ENCODE data around the gene KNSTRN.

Gene KNSTRN

GRCh38 chr15:40439960-40440742, 57.6 kb downstream of the KNSTRN start:
- H3K36me3 ChIP-seq (ENCODE audit: control insufficient read depth, insufficient read depth, low read length, severe bottlenecking) = no peaks in the 10 kb centered on the region
- peak; percentile 64 for DNase-seq (ENCODE audit: low read depth)
- H3K4me3 ChIP-seq (ENCODE audit: low read length) = peak overlapping the region; percentile 86
- peaks cover 29% of the 10 kb centered on the region for H3K4me1 ChIP-seq (ENCODE audit: control insufficient read depth, insufficient read depth, low read length)
- peaks cover 29% of the 10 kb centered on the region for H3K27me3 ChIP-seq (replicated peaks; ENCODE audit: control insufficient read depth, insufficient read depth, low read length)
- no peaks in the 10 kb centered on the region for H3K9me3 ChIP-seq (ENCODE audit: control insufficient read depth, low read length)
- peak overlapping the region; percentile 84 for H3K9ac ChIP-seq (ENCODE audit: low read length)

GRCh38 chr15:40440743-40441564, 58.4 kb downstream of the KNSTRN start, which contains the start of gene BAHD1:
TSS of gene BAHD1 (plus strand) at chr15:40440953. CDS start at chr15:40458465, 17,512 bp downstream.
- DNase-seq (ENCODE audit: low read depth) = peak; percentile 98
- Histone ChIP-seq H3K27me3 (replicated peaks; ENCODE audit: control insufficient read depth, insufficient read depth, low read length) (peaks cover 29% of the 10 kb centered on the region), H3K9me3 (ENCODE audit: control insufficient read depth, low read length) (no peaks in the 10 kb centered on the region), H3K4me1 (ENCODE audit: control insufficient read depth, insufficient read depth, low read length) (peaks cover 37% of the 10 kb centered on the region), H3K4me3 (ENCODE audit: low read length) (peak within 1 kb of the TSS; percentile 86), H3K9ac (ENCODE audit: low read length) (peak within 1 kb of the TSS; percentile 84), H3K36me3 (ENCODE audit: control insufficient read depth, insufficient read depth, low read length, severe bottlenecking) (no peaks in the 10 kb centered on the region)

- peak overlapping the region; percentile 82 for H3K9ac ChIP-seq (ENCODE audit: low read length)
- no peaks in the 10 kb centered on the region for H3K9me3 ChIP-seq (ENCODE audit: control insufficient read depth, low read length)
- peaks cover 33% of the 10 kb centered on the region for H3K4me1 ChIP-seq (ENCODE audit: control insufficient read depth, insufficient read depth, low read length)
- DNase-seq (ENCODE audit: low read depth) = peak; percentile 52
- H3K27me3 ChIP-seq (replicated peaks; ENCODE audit: control insufficient read depth, insufficient read depth, low read length) = peaks cover 23% of the 10 kb centered on the region
- H3K4me3 ChIP-seq (ENCODE audit: low read length) = peak overlapping the region; percentile 83
- no peaks in the 10 kb centered on the region for H3K36me3 ChIP-seq (ENCODE audit: control insufficient read depth, insufficient read depth, low read length, severe bottlenecking)
These were observed 59.3 kb downstream of the KNSTRN start for GRCh38 chr15:40441565-40442531.

GRCh38 chr15:40443255-40443654, 60.7 kb downstream of the KNSTRN start:
- H3K9ac ChIP-seq (ENCODE audit: low read length) = no peak overlapping the region
- no peak overlapping the region for H3K4me3 ChIP-seq (ENCODE audit: low read length)
- H3K9me3 ChIP-seq (ENCODE audit: control insufficient read depth, low read length) = no peaks in the 10 kb centered on the region
- peaks cover 29% of the 10 kb centered on the region for H3K4me1 ChIP-seq (ENCODE audit: control insufficient read depth, insufficient read depth, low read length)
- H3K27me3 ChIP-seq (replicated peaks; ENCODE audit: control insufficient read depth, insufficient read depth, low read length) = peaks cover 9% of the 10 kb centered on the region
- H3K36me3 ChIP-seq (ENCODE audit: control insufficient read depth, insufficient read depth, low read length, severe bottlenecking) = no peaks in the 10 kb centered on the region
- DNase-seq (ENCODE audit: low read depth) = no peak

- Histone ChIP-seq H3K9me3 (ENCODE audit: control insufficient read depth, low read length) (no peaks in the 10 kb centered on the region), H3K27me3 (replicated peaks; ENCODE audit: control insufficient read depth, insufficient read depth, low read length) (peaks cover 6% of the 10 kb centered on the region), H3K4me3 (ENCODE audit: low read length) (no peak overlapping the region), H3K9ac (ENCODE audit: low read length) (no peak overlapping the region), H3K36me3 (ENCODE audit: control insufficient read depth, insufficient read depth, low read length, severe bottlenecking) (no peaks in the 10 kb centered on the region), H3K4me1 (ENCODE audit: control insufficient read depth, insufficient read depth, low read length) (peaks cover 29% of the 10 kb centered on the region)
- DNase-seq (ENCODE audit: low read depth) = no peak
These were observed 61.3 kb downstream of the KNSTRN start for GRCh38 chr15:40443846-40444245.
